Medulla oblongata (tissue), 1 donor: ENCODE results near the gene RSF1.

ENCODE experiments used
- DNase-seq: peaks from one replicate; pipeline ENCODE4 v3.0.0-alpha.2; 2015; ENCODE audit errors: extremely low spot score

Gene RSF1

GRCh38 chr11:77813256-77813655, 7.3 kb downstream of the RSF1 start:
- no peak for DNase-seq

- no peak for DNase-seq
Observed at GRCh38 chr11:77806993-77807392, 13.5 kb downstream of the RSF1 start.

DNA sequence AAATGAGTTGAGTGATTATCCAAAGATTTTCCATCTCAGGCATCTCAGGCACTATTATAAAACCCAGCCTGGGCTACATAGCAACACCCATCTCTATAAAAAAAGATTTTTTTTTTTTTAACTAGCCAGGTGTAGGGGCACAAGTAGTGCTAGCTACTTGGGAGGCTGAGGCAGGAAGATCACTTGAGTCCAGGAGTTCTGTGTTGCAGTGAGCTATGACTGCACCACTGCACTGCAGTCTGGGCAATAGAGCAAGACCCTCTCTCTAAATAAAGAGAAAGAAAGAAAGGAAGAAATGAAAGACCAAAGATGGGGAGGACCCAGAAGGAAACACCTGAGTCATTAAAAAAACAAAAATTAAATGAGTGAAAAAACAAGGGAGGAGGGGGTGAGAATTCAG, 14.1 kb downstream of the RSF1 start:
- DNase-seq: no peak

GRCh38 chr11:77801477-77801876, 19.0 kb downstream of the RSF1 start:
- no peak for DNase-seq

- no peak for DNase-seq
Observed at GRCh38 chr11:77800449-77800848, 20.1 kb downstream of the RSF1 start.

DNA sequence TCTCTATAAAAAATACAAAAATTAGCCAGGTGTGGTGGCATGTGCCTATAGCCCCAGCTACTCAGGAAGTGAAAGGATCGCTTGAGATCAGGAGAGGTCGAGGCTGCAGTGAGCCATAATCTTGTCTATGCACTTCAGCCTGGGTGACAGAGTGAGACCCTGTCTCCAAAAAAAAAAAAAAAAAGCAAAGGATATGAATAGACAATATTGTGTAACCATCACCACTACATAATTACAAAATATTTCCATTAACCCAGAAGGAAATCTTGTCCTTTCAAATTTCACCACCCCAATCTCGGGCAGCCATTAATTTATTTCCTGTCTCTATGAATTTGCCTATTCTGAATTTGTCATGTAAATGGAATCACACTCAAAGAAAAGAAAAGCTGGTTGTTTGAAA, 21.2 kb downstream of the RSF1 start:
- DNase-seq: no peak

DNA sequence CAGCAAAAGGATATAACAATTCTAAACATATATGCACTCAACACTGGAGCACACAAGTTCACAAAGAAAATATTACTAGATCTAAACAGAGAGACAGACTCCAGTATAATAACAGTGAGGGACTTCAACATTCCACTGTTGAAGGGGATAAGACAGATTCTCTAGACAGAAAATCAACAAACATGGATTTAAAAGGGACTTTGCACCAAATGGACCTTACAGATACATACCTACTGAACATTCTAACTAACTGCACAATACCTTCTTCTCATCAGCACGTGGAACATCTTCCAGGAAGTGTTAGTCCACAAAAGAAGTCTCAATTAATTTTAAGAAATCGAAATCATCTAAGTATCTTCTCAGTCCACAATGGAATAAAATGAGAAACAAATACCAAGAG, 26.6 kb downstream of the RSF1 start:
- DNase-seq: no peak

- no peak for DNase-seq
Observed at GRCh38 chr11:77791301-77791700, 29.2 kb downstream of the RSF1 start.

DNA sequence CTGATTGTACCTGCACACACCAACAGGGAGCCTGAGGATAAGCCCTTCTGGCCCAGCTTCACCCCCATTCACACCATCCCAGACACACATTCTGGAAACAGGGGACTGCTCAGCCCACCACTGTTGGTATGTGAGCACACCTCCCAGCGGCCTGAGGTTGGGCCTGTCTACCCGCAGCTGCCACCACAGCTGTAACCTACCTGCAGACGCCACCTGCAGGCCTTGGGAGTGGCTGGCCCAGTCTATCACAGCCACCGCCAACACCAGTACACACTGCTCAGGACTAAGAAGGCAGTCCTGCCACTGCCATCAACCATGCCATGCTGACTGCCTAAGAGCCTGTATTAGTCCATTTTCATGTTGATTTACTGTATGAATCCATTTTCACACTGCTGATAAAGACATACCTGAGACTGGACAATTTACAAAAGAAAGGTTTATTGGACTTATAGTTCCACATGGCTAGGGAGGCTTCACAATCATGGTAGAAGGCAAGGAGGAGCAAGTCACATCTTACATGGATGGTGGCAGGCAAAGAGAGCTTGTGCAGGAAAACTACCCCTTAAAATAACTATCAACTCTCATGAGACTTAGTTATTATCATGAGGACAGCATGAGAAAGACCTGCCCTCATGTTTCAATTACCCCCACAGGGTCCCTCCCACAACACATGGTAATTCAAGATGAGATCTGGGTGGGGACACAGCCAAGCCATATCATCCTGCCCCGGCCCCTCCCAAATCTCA, 30.6 kb downstream of the RSF1 start:
- no peak for DNase-seq

GRCh38 chr11:77789061-77789730, 31.3 kb downstream of the RSF1 start:
- no peak for DNase-seq

GRCh38 chr11:77784572-77784971, 36.0 kb downstream of the RSF1 start:
- DNase-seq: no peak

GRCh38 chr11:77783025-77783424, 37.5 kb downstream of the RSF1 start:
- no peak for DNase-seq

GRCh38 chr11:77779935-77780334, 40.6 kb downstream of the RSF1 start:
- DNase-seq: no peak

- DNase-seq: no peak
Observed at GRCh38 chr11:77778549-77778948, 42.0 kb downstream of the RSF1 start.

GRCh38 chr11:77778118-77778517, 42.4 kb downstream of the RSF1 start:
- DNase-seq: no peak

- peak; percentile 7 for DNase-seq
Observed at GRCh38 chr11:77776455-77776854, 44.1 kb downstream of the RSF1 start.

- no peak for DNase-seq
Observed at GRCh38 chr11:77775936-77776335, 44.6 kb downstream of the RSF1 start.

GRCh38 chr11:77771135-77771534, 49.4 kb downstream of the RSF1 start:
- DNase-seq: no peak

GRCh38 chr11:77770629-77771028, 49.9 kb downstream of the RSF1 start:
- DNase-seq: no peak

DNA sequence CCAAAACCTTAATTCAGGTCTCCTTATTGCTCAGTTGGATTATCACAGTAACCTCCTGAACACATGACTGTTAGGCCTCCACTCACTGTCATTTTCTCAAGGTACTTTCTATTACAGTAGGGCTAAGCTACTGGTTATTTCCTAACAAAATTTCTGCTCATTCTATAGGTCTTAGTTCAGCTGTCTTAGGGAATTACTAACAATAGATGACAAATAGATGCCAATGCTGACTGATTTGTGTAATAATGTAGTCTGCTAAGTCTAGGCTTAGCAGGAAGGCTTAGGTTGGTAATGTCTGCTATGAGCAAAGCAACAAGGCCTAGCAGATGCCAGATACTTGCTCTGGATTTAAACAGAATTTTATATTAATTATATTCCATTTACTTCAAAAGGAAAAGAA, 58.1 kb downstream of the RSF1 start:
- no peak for DNase-seq

DNA sequence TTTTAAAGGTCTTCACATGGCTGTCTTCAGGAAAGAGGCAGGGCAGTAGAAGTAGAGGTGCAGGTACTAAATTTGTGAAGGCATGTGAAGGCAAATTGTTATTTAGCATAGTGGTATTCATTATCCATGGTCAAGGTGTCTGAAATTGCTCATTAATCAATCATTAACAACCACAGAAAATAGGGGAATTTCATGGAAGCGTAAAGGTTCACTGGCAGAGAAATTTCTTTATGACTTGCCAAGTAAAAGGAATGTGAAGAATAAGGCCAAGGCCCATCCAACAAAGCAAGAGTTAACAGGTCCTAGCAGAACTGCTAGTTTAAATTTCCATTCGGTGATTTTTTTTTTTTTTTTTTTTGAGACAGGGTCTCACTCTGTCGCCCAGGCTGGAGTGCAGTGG, 59.0 kb downstream of the RSF1 start:
- DNase-seq: no peak

DNA sequence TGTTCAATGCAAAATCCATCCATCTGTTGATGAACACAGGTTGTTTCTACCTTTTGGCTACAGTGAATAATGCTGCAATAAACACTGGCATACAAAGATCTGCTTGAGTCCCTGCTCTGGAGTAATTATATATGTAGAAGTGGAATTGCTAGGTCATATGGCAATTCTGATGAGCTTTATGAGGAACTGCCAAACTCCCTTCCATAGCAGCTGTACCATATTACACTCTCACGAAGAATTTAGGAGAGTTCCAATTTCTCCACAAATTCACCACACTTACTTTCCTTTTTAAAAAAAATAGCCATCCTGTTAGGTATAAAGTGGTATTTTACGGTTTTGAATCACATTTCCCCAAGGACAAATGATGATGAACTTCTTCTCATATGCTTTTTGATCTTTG, 62.2 kb downstream of the RSF1 start:
- no peak for DNase-seq

- no peak for DNase-seq
Observed at GRCh38 chr11:77753230-77753629, 67.3 kb downstream of the RSF1 start.

DNA sequence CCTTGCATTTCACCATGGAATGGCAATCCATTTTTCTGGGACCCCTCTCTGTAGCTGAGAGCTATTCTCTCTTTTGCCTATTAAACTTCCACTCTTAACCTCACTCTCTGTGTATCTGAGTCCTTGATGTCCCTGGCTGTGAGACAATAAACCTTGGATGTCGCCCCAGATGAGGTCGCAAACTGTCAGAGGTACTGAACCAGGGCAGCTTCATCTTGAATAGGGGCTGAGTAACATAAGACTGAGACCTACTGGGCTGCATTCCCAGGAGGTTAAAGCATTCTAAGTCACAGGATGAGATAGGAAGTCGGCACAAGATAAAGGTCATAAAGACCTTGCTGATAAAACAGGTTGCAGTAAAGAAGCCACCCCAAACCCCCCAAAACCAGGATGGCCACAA, 68.0 kb downstream of the RSF1 start:
- no peak for DNase-seq
